B cell (primary cell): ENCODE measurements around the gene IMPA2. TPM values are rescaled to one million over a fixed set of nuclear protein-coding genes. Genes with fewer than 3 reads are reported as not detected.

Experiments
- ATAC-seq: fragments of 200-7000 bp; cut with Tn5 transposase; one replicate; pipeline ENCODE4 v1.10.0; 2021; ENCODE audit warnings: low read depth, mild to moderate bottlenecking, moderate number of reproducible peaks, moderate library complexity
- CTCF ChIA-PET: fragments of 350-600 bp; sonication (Branson Sonifier 250); formaldehyde crosslinking; loops from one replicate; lab custom pipeline; 2021; ENCODE audit warnings: antibody characterized with exemption, inconsistent platforms; lab: Charles Lee
- POLR2A ChIA-PET: fragments of 350-600 bp; sonication (Branson Sonifier 250); formaldehyde crosslinking; loops from one replicate; lab custom pipeline; 2021; ENCODE audit warnings: antibody characterized with exemption; lab: Charles Lee
- DNase-seq: peaks from one replicate; pipeline ENCODE4 v3.0.0; 2013
- H2AFZ ChIP-seq: 2 replicates; pipeline ENCODE4 v1.6.1; 2012; ENCODE audit warnings: mild to moderate bottlenecking, low read depth, low read length; ENCODE audit not compliant: insufficient read depth, poor library complexity, severe bottlenecking
- H3K27ac ChIP-seq, 2 donors: 1 replicate in 1 of 2; 2 replicates in 1 of 2; pipeline ENCODE4 v1.5.1; 2012 to 2013; ENCODE audit warnings: low read length in 2 of 2, mild to moderate bottlenecking in 2 of 2, moderate library complexity in 1 of 2
- H3K27me3 ChIP-seq, 4 experiments: fragments of 200-600 bp in 1 of 4; sonication (generic) in 1 of 4; replicated peaks in 1 of 4; 1 replicate in 2 of 4; 2 replicates in 2 of 4; pipeline versions ENCODE4 v1.6.1 to v1.7.0; 2013 to 2016; ENCODE audit warnings: low read length in 3 of 4, mild to moderate bottlenecking in 2 of 4, mixed read lengths in 1 of 4, moderate library complexity in 1 of 4; ENCODE audit not compliant: insufficient read depth in 4 of 4, control insufficient read depth in 3 of 4; ENCODE audit errors: control extremely low read depth in 1 of 4
- H3K36me3 ChIP-seq, 2 experiments: replicated peaks in 1 of 2; 1 replicate in 1 of 2; 2 replicates in 1 of 2; pipeline versions ENCODE4 v1.6.1 to v1.7.1; 2013; ENCODE audit warnings: low read length in 1 of 2; ENCODE audit not compliant: insufficient read depth in 2 of 2, control insufficient read depth in 1 of 2; ENCODE audit errors: control extremely low read depth in 1 of 2, extremely low read depth in 1 of 2
- H3K4me1 ChIP-seq, 2 donors: fragments of 200-600 bp in 1 of 2; sonication (generic) in 1 of 2; 1 replicate in 1 of 2; 2 replicates in 1 of 2; pipeline versions ENCODE4 v1.5.1 to v1.6.1; 2013 to 2017; ENCODE audit warnings: low read length in 2 of 2; ENCODE audit not compliant: control insufficient read depth in 2 of 2, insufficient read depth in 2 of 2
- H3K4me2 ChIP-seq: replicated peaks from 2 replicates; pipeline ENCODE3; 2012; ENCODE audit warnings: mild to moderate bottlenecking, low read depth, low read length; ENCODE audit not compliant: poor library complexity, severe bottlenecking
- H3K4me3 ChIP-seq, 5 experiments: fragments of 200-600 bp in 1 of 5; sonication (generic) in 1 of 5; 1 replicate in 3 of 5; 2 replicates in 2 of 5; pipeline versions ENCODE4 v1.5.1 to v1.7.0; 2011 to 2016; ENCODE audit warnings: low read length in 4 of 5, mild to moderate bottlenecking in 4 of 5, low read depth in 2 of 5, control low read depth in 1 of 5, moderate library complexity in 1 of 5; ENCODE audit not compliant: insufficient read depth in 1 of 5; ENCODE audit errors: control extremely low read depth in 1 of 5, extremely low read depth in 1 of 5
- H3K79me2 ChIP-seq: fragments of 200-600 bp; sonication (generic); one replicate; pipeline ENCODE4 v1.6.0; 2016; ENCODE audit warnings: low read length; ENCODE audit not compliant: control insufficient read depth, insufficient read depth
- H3K9ac ChIP-seq: fragments of 200-600 bp; sonication (generic); 2 replicates; pipeline ENCODE4 v1.6.1; 2017; ENCODE audit warnings: mild to moderate bottlenecking, low read length, moderate library complexity
- H3K9me3 ChIP-seq, 3 donors: one replicate each; pipeline versions ENCODE4 v1.6.1 to v1.7.1; 2013; ENCODE audit warnings: low read length in 2 of 3; ENCODE audit not compliant: control insufficient read depth in 2 of 3, insufficient read depth in 1 of 3; ENCODE audit errors: control extremely low read depth in 1 of 3
- H4K20me1 ChIP-seq: 2 replicates; pipeline ENCODE4 v1.6.0; 2012; ENCODE audit warnings: mild to moderate bottlenecking, low read length; ENCODE audit not compliant: insufficient read depth, control insufficient read depth, poor library complexity, severe bottlenecking
- H3K27ac Mint-ChIP-seq: one replicate; pipeline ENCODE4 v1.8.0; 2021; ENCODE audit warnings: mixed read lengths
- H3K27me3 Mint-ChIP-seq: one replicate; pipeline ENCODE4 v1.8.0; 2021; ENCODE audit warnings: mixed read lengths
- H3K4me1 Mint-ChIP-seq: one replicate; pipeline ENCODE4 v1.8.0; 2021; ENCODE audit warnings: mixed read lengths
- H3K4me3 Mint-ChIP-seq: one replicate; pipeline ENCODE4 v1.8.0; 2021; ENCODE audit warnings: mixed read lengths
- H3K9me3 Mint-ChIP-seq: one replicate; pipeline ENCODE4 v1.8.0; 2022; ENCODE audit warnings: mixed read lengths; ENCODE audit not compliant: insufficient read depth
- CTCF ChIP-seq: fragments of 200-600 bp; IDR thresholded peaks from one replicate; pipeline ENCODE4 v1.8.0; 2022; ENCODE audit warnings: antibody characterized with exemption, mild to moderate bottlenecking
- EZH2 ChIP-seq: IDR thresholded peaks from 2 replicates; pipeline ENCODE4 v1.6.1; 2012; ENCODE audit warnings: borderline replicate concordance, low read depth, mild to moderate bottlenecking, moderate library complexity, low read length; ENCODE audit not compliant: insufficient read depth, poor library complexity, severe bottlenecking
- WGBS: methylation state at CpG from one replicate; pipeline ENCODE4 v1.1.5; 2013; ENCODE audit warnings: missing lambda C conversion rate; ENCODE audit not compliant: insufficient coverage; 5-methylcytosine and 5-hydroxymethylcytosine counted together
- intact Hi-C: fragments of 100-400 bp; cut with micrococcal nuclease; formaldehyde crosslinking; loops from one replicate; pipeline ENCODE4 v1.10.0; 2022
- polyA plus RNA-seq: library from polyadenylated mRNA; depleted of rRNA; stranded (reverse); fragments of >200 nt; gene quantifications from 2 replicates; pipeline ENCODE4 v1.2.3, GENCODE V29; 2012
- total RNA-seq, 2 donors: library from RNA; stranded (reverse); fragments of 120-200 nt in 1 of 2; gene quantifications; 1 replicate in 1 of 2; 2 replicates in 1 of 2; pipeline versions ENCODE4 v1.2.3 to v1.2.4, GENCODE V29; 2013 to 2022

IMPA2 gene
- total and polyA plus RNA-seq, 2 donors (not counting 1 experiment from before 2014, with no cell fraction given): 8.0 to 11.7 TPM

- Histone ChIP-seq H3K9me3 (no peaks in the 10 kb centered on the region), H3K27me3 (no peaks in the 10 kb centered on the region), H3K27ac (no peak overlapping the region), H3K4me2 (peak overlapping the region; percentile 28), H3K36me3 (no peaks in the 10 kb centered on the region), H4K20me1 (no peaks in the 10 kb centered on the region), H3K9ac (no peak overlapping the region), H3K79me2 (no peaks in the 10 kb centered on the region), H3K4me1 (no peaks in the 10 kb centered on the region), H3K4me3 (no peak overlapping the region), H2AFZ (no peak overlapping the region)
- no peak overlapping the region for H3K27ac Mint-ChIP-seq
- no peak overlapping the region for H3K4me3 Mint-ChIP-seq
- H3K9me3 Mint-ChIP-seq: no peaks in the 10 kb centered on the region
- intact Hi-C loops: no loop called here
- POLR2A ChIA-PET: interaction anchor here (0.6 kb wide), 1 partner anchor 9 kb away, joined by 3 read pairs; the partner anchor contains the start of gene IMPA2
- no peaks in the 10 kb centered on the region for H3K27me3 Mint-ChIP-seq
- WGBS: 89% methylated on average over 32 of the region's 35 CpGs
- CTCF ChIA-PET: no interaction called here
- ATAC-seq (no peak), DNase-seq (no peak)
- no peak for TF ChIP-seq EZH2
- no peak for TF ChIP-seq CTCF
- H3K4me1 Mint-ChIP-seq: no peaks in the 10 kb centered on the region
Observed at GRCh38 chr18:11972371-11973174, 8.7 kb upstream of the IMPA2 start.

GRCh38 chr18:11974741-11975325 is 6.5 kb upstream of the IMPA2 start:
- peaks cover under 1% of the 10 kb centered on the region for H3K4me1 Mint-ChIP-seq
- WGBS: 88% methylated on average over 4 of the region's 5 CpGs
- ChIA-PET CTCF (interaction anchor here (2.7 kb wide), 1 partner anchor 21 kb away, joined by 11 read pairs; no protein-coding TSS in a partner anchor), POLR2A (no interaction called here)
- H3K36me3 ChIP-seq: no peaks in the 10 kb centered on the region
- no peaks in the 10 kb centered on the region for H3K27me3 ChIP-seq
- H3K9me3 Mint-ChIP-seq: no peaks in the 10 kb centered on the region
- no peak for TF ChIP-seq CTCF
- TF ChIP-seq EZH2: no peak
- H3K4me2 ChIP-seq: no peak overlapping the region
- ATAC-seq: no peak
- no peak overlapping the region for H3K27ac ChIP-seq
- no peak overlapping the region for H3K4me3 Mint-ChIP-seq
- H3K9ac ChIP-seq: no peak overlapping the region
- intact Hi-C loops: no loop called here
- no peaks in the 10 kb centered on the region for H3K79me2 ChIP-seq
- H3K9me3 ChIP-seq: no peaks in the 10 kb centered on the region
- no peak overlapping the region for H3K27ac Mint-ChIP-seq
- H2AFZ ChIP-seq: no peak overlapping the region
- H3K27me3 Mint-ChIP-seq: no peaks in the 10 kb centered on the region
- DNase-seq: no peak
- H4K20me1 ChIP-seq: no peaks in the 10 kb centered on the region
- H3K4me1 ChIP-seq: peaks cover 0 to 2% of the 10 kb centered on the region in 2 donors
- no peak overlapping the region for H3K4me3 ChIP-seq
